ENCODE measurements around the gene YTHDC1.

- no peak for TF ChIP-seq FOXK2 (IDR thresholded peaks at IDR 0.05)
- no peak for TF ChIP-seq ZNF384 (IDR thresholded peaks at IDR 0.05)
- TF ChIP-seq ARNT (IDR thresholded peaks at IDR 0.05) = no peak
- no peak for TF ChIP-seq TARDBP (IDR thresholded peaks at IDR 0.05)
- TF ChIP-seq FOXA1 (IDR thresholded peaks at IDR 0.05) = no peak
- TF ChIP-seq SP1 (IDR thresholded peaks at IDR 0.05) = no peak
- no peak for TF ChIP-seq ELF4 (IDR thresholded peaks at IDR 0.05)
- TF ChIP-seq BHLHE40 (IDR thresholded peaks at IDR 0.05; ENCODE audit: borderline replicate concordance) = no peak
- no peak for TF ChIP-seq LEF1 (IDR thresholded peaks at IDR 0.05; ENCODE audit: borderline replicate concordance)
- no peak for TF ChIP-seq NFRKB (IDR thresholded peaks at IDR 0.05)
These were observed 626 bp downstream of the YTHDC1 start for GRCh38 chr4:68349279-68349648.
